Measurements from ENCODE around the gene CA11. TPM values are rescaled to one million over a fixed set of nuclear protein-coding genes. Genes with fewer than 3 reads are reported as not detected.

Gene CA11
- total and polyA plus RNA-seq, 2 of the 8 experiments (the other 6 are each of a cell fraction or from before 2014, with no cell fraction given), result 51.7 to 71.4 TPM

GRCh38 chr19:48618916-48619691 is 26.9 kb downstream of the CA11 start, which contains the start of the genes RPL18 and SPHK2 (continued):
- TF ChIP-seq CTCF (IDR thresholded peaks at IDR 0.05; ENCODE audit: control extremely low read depth in 1 of 3, insufficient read depth in 1 of 3, low read depth in 1 of 3, low read length in 3 of 3), result peak in 1 of 3 experiments; percentile 9; a peak in 1 of 4 replicates
- no peak for TF ChIP-seq FOSL1 (IDR thresholded peaks at IDR 0.05; ENCODE audit: insufficient read depth, low read depth, low read length)
- TF ChIP-seq BACH1 (IDR thresholded peaks at IDR 0.05; ENCODE audit: low read length), result no peak
- TF ChIP-seq ZNF274 (IDR thresholded peaks at IDR 0.05; ENCODE audit: borderline replicate concordance, extremely low read depth, low read length), result no peak
- peak; percentile 100 for TF ChIP-seq KDM4A (IDR thresholded peaks at IDR 0.05; ENCODE audit: low read depth, low read length, severe bottlenecking)
- peak; percentile 76 to 94 for TF ChIP-seq SIN3A (conservative IDR thresholded peaks at IDR 0.05 in 1 of 2, IDR thresholded peaks at IDR 0.05 in 1 of 2; ENCODE audit: low read depth in 1 of 2, low read length in 2 of 2)
- TF ChIP-seq JUND (IDR thresholded peaks at IDR 0.05; ENCODE audit: low read length), result peak; percentile 36; the same call in 1 of the 2 replicates
- peak; percentile 73 for TF ChIP-seq SP1 (IDR thresholded peaks at IDR 0.05; ENCODE audit: low read depth, low read length)
- no peak for TF ChIP-seq ATF2 (IDR thresholded peaks at IDR 0.05; ENCODE audit: low read length)
- TF ChIP-seq RFX5 (IDR thresholded peaks at IDR 0.05; ENCODE audit: borderline replicate concordance, low read depth, low read length), result no peak
- 0 out of 4 replicates have a peak, but pooled peaks have one; percentile 14 to 99 for TF ChIP-seq HDAC2 (IDR thresholded peaks at IDR 0.05; ENCODE audit: borderline replicate concordance in 1 of 2, low read depth in 2 of 2, low read length in 2 of 2)
- TF ChIP-seq E2F6 (IDR thresholded peaks at IDR 0.05), result no peak
- TF ChIP-seq KDM1A (IDR thresholded peaks at IDR 0.05; ENCODE audit: borderline replicate concordance, low read length), result no peak
- TF ChIP-seq TAF7 (optimal IDR thresholded peaks at IDR 0.05; ENCODE audit: borderline replicate concordance, low read depth, low read length), result peak; percentile 99
- no peak for TF ChIP-seq CEBPB (IDR thresholded peaks at IDR 0.05; ENCODE audit: low read depth, low read length)
- no peak for TF ChIP-seq RAD21 (IDR thresholded peaks at IDR 0.05 in 1 of 2, conservative IDR thresholded peaks at IDR 0.05 in 1 of 2; ENCODE audit: low read depth in 2 of 2, low read length in 2 of 2)
- TF ChIP-seq TCF12 (IDR thresholded peaks at IDR 0.05; ENCODE audit: low read depth, low read length), result no peak
- peak; percentile 48; the same call in 1 of the 2 replicates for TF ChIP-seq CHD2 (IDR thresholded peaks at IDR 0.05; ENCODE audit: low read length)

Data from H1 (cell line).